Astrocyte (in vitro differentiated cells and primary cell): ENCODE results near the gene AQP5.

Experiments used
- CTCF ChIP-seq: IDR thresholded peaks from 2 replicates; pipeline ENCODE4 v1.5.1; 2011; ENCODE audit warnings: low read depth, mild to moderate bottlenecking, inconsistent platforms, low read length, moderate library complexity; ENCODE audit not compliant: insufficient read depth
- EZH2 ChIP-seq: IDR thresholded peaks from 2 replicates; pipeline ENCODE4 v1.6.1; 2012; ENCODE audit warnings: mild to moderate bottlenecking, low read length, inconsistent platforms; ENCODE audit not compliant: insufficient read depth

DNA sequence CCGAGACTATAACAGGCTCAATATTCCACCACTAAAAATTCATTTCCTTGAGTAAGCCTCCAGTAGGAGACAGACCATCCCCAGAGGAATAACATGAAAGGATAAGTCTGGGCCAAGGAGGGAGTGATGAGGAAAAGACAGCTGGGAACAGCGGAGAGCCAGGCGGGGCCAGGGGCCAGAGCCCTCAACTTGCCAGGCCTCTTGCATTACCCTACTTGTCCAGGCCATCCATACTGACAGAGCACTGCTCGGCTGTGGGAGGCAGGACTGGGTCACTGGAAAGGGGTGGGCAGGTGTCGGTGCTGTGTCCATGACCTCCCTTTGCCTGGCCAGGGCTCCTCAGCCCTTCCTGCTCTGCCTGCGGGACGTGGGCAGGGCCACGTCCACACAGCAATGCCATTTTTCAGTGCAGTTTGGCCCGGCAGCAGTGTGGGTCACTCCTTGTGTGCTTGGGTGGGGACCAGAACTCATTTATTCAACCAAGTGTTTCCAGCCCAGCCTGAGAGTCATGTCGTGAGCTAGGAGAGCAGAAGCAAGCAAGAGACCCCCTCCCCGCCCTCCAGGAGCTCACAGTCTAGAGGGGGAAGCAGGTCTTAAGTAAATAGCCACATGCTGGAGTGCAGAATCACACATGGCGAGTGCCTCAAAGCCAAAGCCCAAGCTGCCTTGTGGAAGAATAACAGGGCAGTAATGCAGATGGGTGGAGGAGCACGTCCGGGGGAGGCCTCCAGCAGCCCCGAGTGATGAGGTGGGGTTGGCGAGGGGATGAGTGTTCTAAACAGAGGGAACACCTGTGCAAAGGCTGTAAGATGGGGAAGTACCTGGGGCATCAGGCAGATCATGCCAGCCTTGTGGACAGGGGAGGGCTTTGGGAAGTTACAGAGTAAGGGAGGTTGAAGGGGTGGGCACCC lies 49.1 kb upstream of the AQP5 start:
- no peak for TF ChIP-seq CTCF
- no peak for TF ChIP-seq EZH2
